GM12873 (cell line): Measurements from ENCODE around the gene ENSA.

ENCODE experiments used
- TF ChIP-seq, protein P1 (sequence below): IDR thresholded peaks from 2 replicates; pipeline ENCODE4 v1.5.1; 2012; ENCODE audit warnings: low read depth, mild to moderate bottlenecking, moderate library complexity, low read length, control low read depth; ENCODE audit not compliant: insufficient read depth; ENCODE audit errors: missing control alignments

The ENSA gene

DNA sequence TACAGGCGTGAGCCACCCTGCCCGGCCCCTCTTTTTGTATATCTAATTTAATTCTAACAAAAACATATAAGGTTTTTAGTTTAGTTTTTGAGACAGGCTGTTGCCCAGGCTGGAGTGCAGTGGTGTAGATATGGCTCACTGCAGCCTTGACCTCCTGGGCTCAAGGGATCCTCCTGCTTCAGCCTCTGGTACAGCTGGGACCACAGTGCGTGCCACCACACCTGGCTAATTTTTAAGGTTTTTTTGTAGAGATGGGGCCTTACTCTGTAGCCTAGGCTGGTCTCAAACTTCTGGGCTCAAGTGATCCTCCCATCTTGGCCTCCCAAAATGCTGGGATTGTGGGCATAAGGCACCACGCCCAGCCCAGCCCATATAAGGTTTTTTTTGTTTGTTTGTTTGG, 18.8 kb downstream of the ENSA start:
- TF ChIP-seq, protein P1, sequence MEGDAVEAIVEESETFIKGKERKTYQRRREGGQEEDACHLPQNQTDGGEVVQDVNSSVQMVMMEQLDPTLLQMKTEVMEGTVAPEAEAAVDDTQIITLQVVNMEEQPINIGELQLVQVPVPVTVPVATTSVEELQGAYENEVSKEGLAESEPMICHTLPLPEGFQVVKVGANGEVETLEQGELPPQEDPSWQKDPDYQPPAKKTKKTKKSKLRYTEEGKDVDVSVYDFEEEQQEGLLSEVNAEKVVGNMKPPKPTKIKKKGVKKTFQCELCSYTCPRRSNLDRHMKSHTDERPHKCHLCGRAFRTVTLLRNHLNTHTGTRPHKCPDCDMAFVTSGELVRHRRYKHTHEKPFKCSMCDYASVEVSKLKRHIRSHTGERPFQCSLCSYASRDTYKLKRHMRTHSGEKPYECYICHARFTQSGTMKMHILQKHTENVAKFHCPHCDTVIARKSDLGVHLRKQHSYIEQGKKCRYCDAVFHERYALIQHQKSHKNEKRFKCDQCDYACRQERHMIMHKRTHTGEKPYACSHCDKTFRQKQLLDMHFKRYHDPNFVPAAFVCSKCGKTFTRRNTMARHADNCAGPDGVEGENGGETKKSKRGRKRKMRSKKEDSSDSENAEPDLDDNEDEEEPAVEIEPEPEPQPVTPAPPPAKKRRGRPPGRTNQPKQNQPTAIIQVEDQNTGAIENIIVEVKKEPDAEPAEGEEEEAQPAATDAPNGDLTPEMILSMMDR, result no peak

GRCh38 chr1:150609732-150610131, 19.7 kb downstream of the ENSA start:
- TF ChIP-seq, protein P1, result no peak

DNA sequence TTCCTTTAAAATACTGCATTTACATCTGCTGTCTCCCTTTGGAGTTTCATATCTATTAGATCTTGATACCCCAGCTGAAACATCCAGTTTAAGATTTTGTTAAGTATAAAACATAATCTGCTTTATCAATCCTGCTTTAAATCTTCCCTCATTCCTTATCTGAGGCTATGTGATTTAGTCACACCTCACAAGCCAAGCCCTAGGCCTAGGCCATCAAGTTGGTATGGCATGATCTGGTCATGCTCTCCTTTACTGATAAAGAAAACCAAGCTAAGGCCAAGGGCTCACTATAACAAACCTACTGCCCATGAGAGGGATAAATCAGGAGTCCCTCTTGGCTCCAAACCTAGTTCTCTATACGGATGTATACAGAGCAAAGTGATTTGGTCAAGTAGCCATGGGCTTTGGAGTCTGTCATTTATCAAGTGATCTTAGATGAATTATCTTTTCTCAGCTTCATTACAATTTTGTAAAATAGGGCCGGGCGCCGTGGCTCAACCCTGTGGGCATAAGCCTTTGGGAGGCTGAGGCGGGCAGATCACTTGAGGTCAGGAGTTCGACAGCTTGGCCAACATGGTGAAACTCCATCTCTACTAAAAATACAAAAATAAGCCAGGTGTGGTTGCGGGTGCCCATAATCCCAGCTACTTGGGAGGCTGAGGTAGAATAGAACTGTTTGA, 22.8 kb downstream of the ENSA start:
- TF ChIP-seq, protein P1, result no peak

GRCh38 chr1:150604226-150604588, 25.2 kb downstream of the ENSA start:
- TF ChIP-seq, protein P1, result no peak

- TF ChIP-seq, protein P1, result no peak
These were observed 25.7 kb downstream of the ENSA start for GRCh38 chr1:150603711-150604110.

- TF ChIP-seq, protein P1, result no peak
These were observed 27.9 kb downstream of the ENSA start for GRCh38 chr1:150601540-150601939.

DNA sequence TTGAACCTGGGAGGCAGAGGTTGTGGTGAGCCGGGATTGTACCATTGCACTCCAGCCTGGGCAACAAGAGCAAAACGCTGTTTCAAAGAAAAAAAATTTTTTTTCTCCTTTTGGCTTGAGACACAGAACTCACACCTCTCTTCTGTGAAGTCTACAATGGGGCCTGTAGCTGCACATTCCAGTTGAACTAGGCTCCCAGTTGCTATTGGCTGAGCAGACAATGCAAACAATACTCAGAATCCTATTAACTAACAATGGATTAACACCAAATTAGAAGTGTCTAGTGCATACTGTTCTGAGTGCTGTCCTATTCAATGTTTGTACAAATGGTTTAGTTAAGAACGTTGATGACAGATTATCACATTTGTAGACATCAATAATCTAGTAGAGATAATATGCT, 32.4 kb downstream of the ENSA start:
- TF ChIP-seq, protein P1, result no peak
